Fibroblast of pulmonary artery (primary cell): ENCODE data around the gene NRG2.

Source experiments
- DNase-seq: peaks from one replicate; pipeline ENCODE4 v3.0.0-alpha.2; 2010; ENCODE audit warnings: low read depth
- H3K4me3 ChIP-seq: replicated peaks from 2 replicates; pipeline ENCODE4 v1.5.1; 2011; ENCODE audit warnings: low read depth, mild to moderate bottlenecking, control low read depth, low read length, moderate library complexity
- TF ChIP-seq, protein P1 (sequence below): IDR thresholded peaks from 2 replicates; pipeline ENCODE4 v1.5.1; 2011; ENCODE audit warnings: mild to moderate bottlenecking, control low read depth, low read length, inconsistent platforms; ENCODE audit errors: missing control alignments

Gene NRG2

GRCh38 chr5:139812323-139812722, 230.8 kb downstream of the NRG2 start:
- no peak for DNase-seq
- TF ChIP-seq, protein P1, sequence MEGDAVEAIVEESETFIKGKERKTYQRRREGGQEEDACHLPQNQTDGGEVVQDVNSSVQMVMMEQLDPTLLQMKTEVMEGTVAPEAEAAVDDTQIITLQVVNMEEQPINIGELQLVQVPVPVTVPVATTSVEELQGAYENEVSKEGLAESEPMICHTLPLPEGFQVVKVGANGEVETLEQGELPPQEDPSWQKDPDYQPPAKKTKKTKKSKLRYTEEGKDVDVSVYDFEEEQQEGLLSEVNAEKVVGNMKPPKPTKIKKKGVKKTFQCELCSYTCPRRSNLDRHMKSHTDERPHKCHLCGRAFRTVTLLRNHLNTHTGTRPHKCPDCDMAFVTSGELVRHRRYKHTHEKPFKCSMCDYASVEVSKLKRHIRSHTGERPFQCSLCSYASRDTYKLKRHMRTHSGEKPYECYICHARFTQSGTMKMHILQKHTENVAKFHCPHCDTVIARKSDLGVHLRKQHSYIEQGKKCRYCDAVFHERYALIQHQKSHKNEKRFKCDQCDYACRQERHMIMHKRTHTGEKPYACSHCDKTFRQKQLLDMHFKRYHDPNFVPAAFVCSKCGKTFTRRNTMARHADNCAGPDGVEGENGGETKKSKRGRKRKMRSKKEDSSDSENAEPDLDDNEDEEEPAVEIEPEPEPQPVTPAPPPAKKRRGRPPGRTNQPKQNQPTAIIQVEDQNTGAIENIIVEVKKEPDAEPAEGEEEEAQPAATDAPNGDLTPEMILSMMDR: no peak
- H3K4me3 ChIP-seq: no peak overlapping the region

DNA sequence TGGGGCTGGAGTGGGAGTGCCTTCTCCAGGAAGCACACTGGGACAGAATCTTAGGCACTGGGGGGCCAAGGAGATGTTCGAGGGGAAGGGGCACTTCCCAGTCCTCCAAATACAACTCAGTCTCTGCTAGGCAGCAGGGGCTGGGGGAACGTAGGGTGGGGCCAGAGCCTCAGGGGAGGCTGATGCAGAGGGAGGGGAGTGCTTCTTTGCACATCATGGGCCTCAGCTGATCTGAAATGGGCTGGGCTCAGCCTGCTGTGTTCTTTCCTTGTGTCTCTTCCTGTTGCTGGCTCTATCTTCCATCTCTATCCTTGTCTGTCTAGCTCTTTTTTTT, 231.9 kb downstream of the NRG2 start:
- no peak for DNase-seq
- TF ChIP-seq, protein P1: no peak
- H3K4me3 ChIP-seq: no peak overlapping the region

- TF ChIP-seq, protein P1: no peak
- H3K4me3 ChIP-seq: no peak overlapping the region
- no peak for DNase-seq
Measured at GRCh38 chr5:139810341-139811273, 232.5 kb downstream of the NRG2 start.

- DNase-seq: no peak
- TF ChIP-seq, protein P1: no peak
- H3K4me3 ChIP-seq: no peak overlapping the region
Measured at GRCh38 chr5:139809331-139809810, 233.7 kb downstream of the NRG2 start.

DNA sequence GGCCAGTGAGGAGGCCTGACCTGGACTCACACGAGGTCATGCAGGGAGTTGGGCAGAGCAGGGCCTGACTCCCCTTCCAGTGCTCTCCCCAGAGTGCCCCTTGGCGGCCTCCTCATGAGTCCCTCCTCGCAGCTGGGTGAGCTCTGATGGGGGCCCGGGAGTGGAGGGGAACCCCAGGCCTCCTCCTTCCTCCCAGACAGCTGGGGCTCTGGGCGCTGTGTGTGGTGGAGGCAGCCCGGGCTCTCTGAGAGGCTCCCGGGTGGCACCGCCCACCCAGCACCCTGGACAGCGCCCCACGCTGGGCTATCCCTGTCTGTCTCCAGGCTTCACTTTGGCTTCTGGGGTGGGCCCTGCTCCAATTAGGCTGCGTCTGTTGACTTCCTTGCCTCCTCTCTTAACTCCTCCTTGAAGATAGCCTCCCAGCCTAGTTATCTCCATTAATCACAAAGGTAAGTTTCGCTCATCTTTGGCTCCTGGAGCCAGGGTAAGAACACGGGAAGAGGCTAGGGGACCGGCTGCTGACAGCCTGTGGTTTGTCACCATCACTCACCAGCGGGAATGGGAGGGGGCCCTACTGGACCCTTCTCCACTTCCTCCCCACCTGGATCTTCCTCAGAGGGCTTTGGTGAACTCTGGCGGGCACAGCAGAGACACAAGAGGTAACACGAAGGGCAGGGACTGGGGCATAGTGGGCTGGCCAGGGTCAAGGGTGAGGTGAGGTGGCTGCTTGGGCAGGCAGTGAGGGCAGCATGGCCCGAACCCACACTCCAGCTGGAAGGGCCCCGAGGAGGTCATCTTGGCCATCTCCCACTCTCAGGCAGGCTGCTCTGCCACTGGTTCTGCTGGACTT, 234.4 kb downstream of the NRG2 start:
- TF ChIP-seq, protein P1: no peak
- DNase-seq: peak; percentile 49
- no peak overlapping the region for H3K4me3 ChIP-seq

DNA sequence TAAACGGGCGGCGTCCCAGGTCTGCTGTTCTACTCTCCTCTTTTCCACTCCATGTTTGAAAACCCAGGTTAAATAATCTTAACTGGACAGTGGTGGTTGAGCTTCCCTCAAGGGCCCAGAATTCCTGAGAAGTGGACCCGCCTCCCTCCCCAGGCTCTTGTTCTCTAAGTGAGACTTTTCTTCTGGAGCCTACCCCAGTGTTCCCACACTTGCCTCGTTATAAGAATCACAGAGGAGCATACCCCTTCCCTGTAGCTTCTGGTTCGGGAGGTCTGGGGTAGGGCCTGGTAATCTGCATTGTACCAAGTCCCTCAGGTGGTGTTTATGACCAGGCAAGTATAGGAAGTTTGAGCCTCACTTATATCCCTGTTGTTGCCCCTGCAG, 235.5 kb downstream of the NRG2 start:
- H3K4me3 ChIP-seq: no peak overlapping the region
- TF ChIP-seq, protein P1: no peak
- DNase-seq: no peak
